ENCODE data around the gene NCOR1. TPM values are rescaled to one million over a fixed set of nuclear protein-coding genes. Genes with fewer than 3 reads are reported as not detected.
A peak's percentile ranks its signal among the peaks of the same experiment; 100 is the strongest.

The NCOR1 gene
- 86.7 TPM for polyA plus RNA-seq (2013, experiment 1 of 4)
- polyA plus RNA-seq (2013, experiment 2 of 4): 101 TPM
- 70.8 TPM for polyA plus RNA-seq (2013, experiment 3 of 4)
- polyA plus RNA-seq (2013, experiment 4 of 4): 94.4 TPM

DNA sequence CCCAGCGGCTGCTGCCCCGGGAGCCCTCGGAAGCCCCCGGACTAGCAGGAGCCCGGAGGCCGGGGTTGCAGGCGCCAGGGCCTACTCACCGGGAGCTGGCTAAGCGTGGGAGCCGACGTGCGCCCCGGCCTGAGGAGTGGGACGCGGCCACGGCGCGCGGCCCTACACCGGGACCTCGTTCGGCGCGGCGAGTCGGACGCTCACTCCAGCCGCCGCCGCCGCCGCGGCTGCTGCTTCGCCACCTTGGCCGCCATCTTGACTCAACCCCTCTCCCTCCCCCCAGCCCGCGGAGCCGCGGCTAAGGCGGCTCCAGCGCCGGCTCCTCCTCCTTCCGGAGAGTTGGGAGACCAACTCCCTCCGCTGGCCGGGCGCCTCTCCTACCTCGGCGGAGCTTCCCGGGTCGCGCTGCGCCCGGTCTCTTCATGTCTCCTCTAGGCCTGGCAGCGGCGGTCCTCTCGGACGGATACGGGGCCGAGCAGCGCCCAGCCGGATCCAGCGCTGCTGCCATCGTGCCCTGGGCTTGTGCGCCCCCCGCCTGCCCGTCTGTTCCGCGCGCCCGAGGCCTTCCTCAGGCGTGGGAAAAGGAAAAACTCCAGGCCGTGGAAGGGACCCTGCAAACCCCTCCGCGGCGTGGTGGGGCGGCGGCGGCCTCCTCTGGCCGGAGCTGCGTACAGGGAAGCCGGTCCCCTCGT is at the start of gene NCOR1:
Gene NCOR1 (minus strand): TSS at position 262 of the 692 bp plus-strand sequence. CDS start 20,965 bp downstream, outside the sequence.
- no peaks in the 10 kb centered on the region for H3K9me3 ChIP-seq (ENCODE audit: control insufficient read depth, low read length)
- peak within 1 kb of the TSS; percentile 94 for H3K27ac ChIP-seq (ENCODE audit: insufficient read depth, low read depth, low read length, poor library complexity, severe bottlenecking)
- H3K4me3 ChIP-seq (ENCODE audit: insufficient read depth, low read depth, low read length): peak within 1 kb of the TSS; percentile 92
- no peaks in the 10 kb centered on the region for H3K36me3 ChIP-seq (ENCODE audit: control insufficient read depth, insufficient read depth, low read length)
- H3K4me1 ChIP-seq (ENCODE audit: control insufficient read depth, insufficient read depth, low read length): peaks cover 7% of the 10 kb centered on the region
- H3K27me3 ChIP-seq (ENCODE audit: control insufficient read depth, insufficient read depth, low read length, poor library complexity, severe bottlenecking): no peaks in the 10 kb centered on the region
- 0 to 1% methylated on average over 82 of the region's 82 CpGs for WGBS, 2 experiments

DNA sequence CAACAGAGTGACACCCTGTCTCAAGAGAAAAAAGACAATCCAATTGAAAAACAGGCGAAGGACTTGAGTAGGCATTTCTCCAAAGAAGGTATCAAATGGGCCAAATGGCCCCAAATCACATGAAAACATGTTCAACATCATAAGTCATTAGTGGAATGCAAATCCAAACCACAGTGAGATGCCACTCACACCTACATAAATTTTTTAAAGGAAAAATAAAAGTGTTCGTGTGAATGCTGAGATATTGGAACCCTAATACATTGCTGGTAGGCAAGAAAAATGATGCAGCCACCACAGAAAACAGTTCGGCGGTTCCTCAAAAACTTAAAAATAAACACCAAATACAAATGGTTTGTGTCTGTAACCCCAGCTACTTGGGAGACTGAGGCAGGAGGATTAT is 46.9 kb upstream of the NCOR1 start:
- Histone ChIP-seq H3K4me3 (ENCODE audit: insufficient read depth, low read depth, low read length) (no peak overlapping the region), H3K27me3 (ENCODE audit: control insufficient read depth, insufficient read depth, low read length, poor library complexity, severe bottlenecking) (no peaks in the 10 kb centered on the region), H3K36me3 (ENCODE audit: control insufficient read depth, insufficient read depth, low read length) (no peaks in the 10 kb centered on the region), H3K4me1 (ENCODE audit: control insufficient read depth, insufficient read depth, low read length) (no peaks in the 10 kb centered on the region), H3K9me3 (ENCODE audit: control insufficient read depth, low read length) (no peaks in the 10 kb centered on the region), H3K27ac (ENCODE audit: insufficient read depth, low read depth, low read length, poor library complexity, severe bottlenecking) (no peak overlapping the region)
- 91 to 99% methylated on average over 3 to 4 of the region's 4 CpGs for WGBS, 2 experiments

DNA sequence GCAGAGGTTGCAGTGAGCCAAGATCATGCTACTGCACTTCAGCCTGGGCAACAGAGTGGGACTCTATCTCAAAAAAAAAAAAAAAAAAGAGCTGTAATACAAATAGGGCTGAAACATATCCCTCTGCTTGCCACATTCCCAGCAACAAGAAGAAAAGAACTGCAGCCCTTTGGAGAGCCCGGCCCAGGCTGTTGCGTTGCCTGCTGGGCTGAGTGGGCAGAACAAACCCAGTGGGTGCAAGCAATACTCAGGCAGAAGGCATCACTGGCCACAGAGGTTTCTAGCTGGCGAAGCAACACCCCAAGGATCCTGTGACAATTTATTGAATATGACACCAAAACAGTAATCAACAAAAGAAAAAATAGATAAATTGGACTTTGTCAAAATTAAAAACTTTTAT is 45.7 kb upstream of the NCOR1 start:
- 58 to 72% methylated on average over 2 to 3 of the region's 3 CpGs for WGBS, 2 experiments
- Histone ChIP-seq H3K36me3 (ENCODE audit: control insufficient read depth, insufficient read depth, low read length) (no peaks in the 10 kb centered on the region), H3K9me3 (ENCODE audit: control insufficient read depth, low read length) (no peaks in the 10 kb centered on the region), H3K27me3 (ENCODE audit: control insufficient read depth, insufficient read depth, low read length, poor library complexity, severe bottlenecking) (no peaks in the 10 kb centered on the region), H3K4me3 (ENCODE audit: insufficient read depth, low read depth, low read length) (no peak overlapping the region), H3K4me1 (ENCODE audit: control insufficient read depth, insufficient read depth, low read length) (no peaks in the 10 kb centered on the region), H3K27ac (ENCODE audit: insufficient read depth, low read depth, low read length, poor library complexity, severe bottlenecking) (no peak overlapping the region)

DNA sequence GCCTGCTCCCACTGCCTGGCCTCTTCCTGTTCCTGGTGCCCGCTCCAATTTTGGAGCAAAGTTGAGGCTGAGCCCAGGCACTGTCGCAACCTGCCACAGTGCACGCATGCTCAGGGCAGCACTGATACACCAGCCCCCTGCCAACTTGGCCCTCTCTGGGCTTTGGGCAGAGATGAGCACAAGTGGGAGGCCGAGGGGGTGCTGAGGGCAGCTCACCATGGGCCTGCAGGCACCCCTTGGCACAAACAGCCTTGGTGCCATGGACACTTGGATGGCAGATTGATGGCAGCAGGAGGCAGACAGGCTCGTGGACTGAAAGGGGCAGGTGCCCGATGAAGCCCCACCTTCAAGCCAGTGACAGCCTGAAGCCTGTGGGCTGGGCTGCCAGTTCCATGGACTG is 44.6 kb upstream of the NCOR1 start:
- Histone ChIP-seq H3K4me1 (ENCODE audit: control insufficient read depth, insufficient read depth, low read length) (peaks cover 6% of the 10 kb centered on the region), H3K27me3 (ENCODE audit: control insufficient read depth, insufficient read depth, low read length, poor library complexity, severe bottlenecking) (no peaks in the 10 kb centered on the region), H3K36me3 (ENCODE audit: control insufficient read depth, insufficient read depth, low read length) (no peaks in the 10 kb centered on the region), H3K27ac (ENCODE audit: insufficient read depth, low read depth, low read length, poor library complexity, severe bottlenecking) (no peak overlapping the region), H3K9me3 (ENCODE audit: control insufficient read depth, low read length) (no peaks in the 10 kb centered on the region), H3K4me3 (ENCODE audit: insufficient read depth, low read depth, low read length) (no peak overlapping the region)
- WGBS, 2 experiments: 94 to 95% methylated on average over 6 of the region's 6 CpGs

DNA sequence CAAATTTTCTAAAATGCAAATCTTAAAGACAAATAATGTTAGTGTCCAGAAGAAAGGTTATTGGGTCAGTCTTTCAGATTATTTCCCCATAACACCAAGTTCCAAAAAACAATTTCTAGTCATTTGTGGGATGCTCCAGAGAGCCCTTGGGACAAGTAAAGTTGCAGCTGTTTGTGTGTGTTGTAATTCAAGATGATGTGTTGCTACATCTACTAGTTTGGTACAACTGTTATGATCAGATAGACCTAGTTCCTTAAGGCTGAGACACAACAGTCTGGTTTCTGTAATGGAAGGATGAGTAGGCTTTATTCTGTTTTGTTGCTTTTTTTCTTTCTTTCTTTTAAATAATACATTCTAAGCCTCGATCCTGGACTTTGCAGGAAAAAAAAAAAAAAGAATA is 43.6 kb upstream of the NCOR1 start:
- H3K4me3 ChIP-seq (ENCODE audit: insufficient read depth, low read depth, low read length): no peak overlapping the region
- H3K27ac ChIP-seq (ENCODE audit: insufficient read depth, low read depth, low read length, poor library complexity, severe bottlenecking): no peak overlapping the region
- no peaks in the 10 kb centered on the region for H3K36me3 ChIP-seq (ENCODE audit: control insufficient read depth, insufficient read depth, low read length)
- no peaks in the 10 kb centered on the region for H3K27me3 ChIP-seq (ENCODE audit: control insufficient read depth, insufficient read depth, low read length, poor library complexity, severe bottlenecking)
- peaks cover 9% of the 10 kb centered on the region for H3K4me1 ChIP-seq (ENCODE audit: control insufficient read depth, insufficient read depth, low read length)
- no peaks in the 10 kb centered on the region for H3K9me3 ChIP-seq (ENCODE audit: control insufficient read depth, low read length)
- 100% methylated on average over 1 of the region's 1 CpG; no CpG with 5 or more reads in 1 of the 2 experiments for WGBS, 2 experiments

DNA sequence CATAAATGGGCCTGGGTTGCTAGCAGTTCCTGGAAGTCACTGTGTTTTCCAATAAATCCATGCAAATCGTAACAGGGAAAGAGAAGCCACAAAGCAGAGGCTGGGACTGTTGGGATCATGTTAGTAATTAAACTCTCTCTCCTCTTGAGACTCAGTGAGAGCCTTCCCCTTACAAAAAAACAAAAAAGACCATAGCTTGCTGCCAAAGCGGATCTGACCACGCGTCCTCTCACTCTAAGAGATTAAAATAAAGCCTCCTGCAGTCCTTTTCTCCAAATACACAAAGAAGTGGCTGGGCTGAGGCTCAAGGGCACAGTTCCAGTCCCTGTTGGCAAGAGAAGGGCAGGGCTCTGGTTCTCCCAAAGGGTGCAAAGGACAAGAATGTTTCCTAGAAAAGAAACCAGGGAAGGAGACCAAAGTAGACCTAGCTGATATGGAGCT is 40.2 kb upstream of the NCOR1 start:
- Histone ChIP-seq H3K27me3 (ENCODE audit: control insufficient read depth, insufficient read depth, low read length, poor library complexity, severe bottlenecking) (no peaks in the 10 kb centered on the region), H3K36me3 (ENCODE audit: control insufficient read depth, insufficient read depth, low read length) (no peaks in the 10 kb centered on the region), H3K4me3 (ENCODE audit: insufficient read depth, low read depth, low read length) (no peak overlapping the region), H3K27ac (ENCODE audit: insufficient read depth, low read depth, low read length, poor library complexity, severe bottlenecking) (no peak overlapping the region), H3K9me3 (ENCODE audit: control insufficient read depth, low read length) (no peaks in the 10 kb centered on the region), H3K4me1 (ENCODE audit: control insufficient read depth, insufficient read depth, low read length) (peaks cover 9% of the 10 kb centered on the region)
- WGBS, 2 experiments: 8 to 9% methylated on average over 4 of the region's 4 CpGs

DNA sequence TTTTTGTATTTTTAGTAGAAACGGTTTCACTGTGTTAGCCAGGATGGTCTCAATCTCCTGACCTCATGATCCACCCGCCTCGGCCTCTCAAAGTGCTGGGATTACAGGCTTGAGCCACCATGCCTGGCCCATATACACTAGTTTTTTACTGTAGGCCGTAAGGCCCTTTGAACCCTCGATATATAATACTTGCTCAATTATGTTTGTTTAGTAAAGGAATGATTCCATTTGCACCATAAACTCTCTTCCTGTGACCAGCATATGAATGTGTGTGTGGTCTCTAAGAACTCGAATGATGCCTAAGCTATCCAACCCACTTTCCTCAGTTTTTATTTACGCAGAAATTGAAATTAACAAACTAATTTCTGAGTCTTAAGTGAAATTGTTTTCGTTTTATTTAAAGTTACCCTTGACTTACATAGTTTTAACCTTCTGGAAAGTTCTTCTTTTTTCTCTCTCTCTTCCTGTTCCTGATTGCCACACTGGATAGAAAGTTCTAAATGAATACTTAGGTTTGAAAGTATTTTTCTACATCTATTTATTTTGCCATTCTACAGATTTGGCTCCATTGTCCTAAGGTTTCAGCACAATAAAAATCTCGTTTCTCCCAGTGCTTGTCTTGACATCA is 39.6 kb upstream of the NCOR1 start:
- H3K4me1 ChIP-seq (ENCODE audit: control insufficient read depth, insufficient read depth, low read length): peaks cover 9% of the 10 kb centered on the region
- H3K4me3 ChIP-seq (ENCODE audit: insufficient read depth, low read depth, low read length): no peak overlapping the region
- WGBS, 2 experiments: 94 to 95% methylated on average over 7 to 9 of the region's 9 CpGs
- no peaks in the 10 kb centered on the region for H3K36me3 ChIP-seq (ENCODE audit: control insufficient read depth, insufficient read depth, low read length)
- no peaks in the 10 kb centered on the region for H3K27me3 ChIP-seq (ENCODE audit: control insufficient read depth, insufficient read depth, low read length, poor library complexity, severe bottlenecking)
- H3K27ac ChIP-seq (ENCODE audit: insufficient read depth, low read depth, low read length, poor library complexity, severe bottlenecking): no peak overlapping the region
- H3K9me3 ChIP-seq (ENCODE audit: control insufficient read depth, low read length): no peaks in the 10 kb centered on the region

DNA sequence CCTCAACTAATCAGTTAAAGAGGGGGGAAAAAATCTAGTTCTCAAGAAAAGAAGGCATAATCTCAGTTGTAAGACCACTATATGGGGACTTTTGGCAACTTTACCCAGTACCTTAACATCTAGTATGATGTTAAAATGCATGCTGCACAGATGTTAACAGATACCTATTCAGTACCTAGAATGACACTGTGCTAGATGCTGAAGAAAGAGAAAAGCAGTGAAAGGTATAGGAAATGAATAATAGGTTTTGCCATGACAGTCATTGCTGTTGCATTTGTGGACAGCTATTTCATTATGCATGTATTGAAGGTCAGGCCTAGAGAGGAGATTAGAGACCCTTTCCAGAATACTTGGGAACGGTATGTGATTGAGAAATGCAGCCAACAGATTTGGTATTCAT is 36.2 kb upstream of the NCOR1 start:
- WGBS, 2 experiments: 80 to 100% methylated on average over 1 of the region's 1 CpG
- no peak overlapping the region for H3K4me3 ChIP-seq (ENCODE audit: insufficient read depth, low read depth, low read length)

DNA sequence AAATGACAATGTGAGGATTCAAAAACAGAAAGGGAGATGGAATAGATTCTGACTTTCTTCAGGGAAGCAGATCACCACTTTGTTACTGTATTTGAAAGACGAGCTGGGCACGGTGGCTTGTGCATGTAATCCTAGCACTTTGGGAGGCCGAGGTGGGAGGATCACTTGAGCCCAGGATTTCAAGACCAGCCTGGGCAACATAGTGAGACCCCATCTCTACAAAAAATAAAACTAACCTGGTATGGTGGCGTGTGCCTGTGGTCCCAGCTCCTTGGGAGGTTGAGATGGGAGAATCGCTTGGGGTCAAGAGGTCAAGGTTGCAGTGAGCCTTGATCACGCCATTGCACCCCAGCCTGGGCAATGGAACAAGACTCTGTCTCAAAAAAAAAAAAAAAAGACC is 35.7 kb upstream of the NCOR1 start:
- H3K9me3 ChIP-seq (ENCODE audit: control insufficient read depth, low read length): no peaks in the 10 kb centered on the region
- no peaks in the 10 kb centered on the region for H3K27me3 ChIP-seq (ENCODE audit: control insufficient read depth, insufficient read depth, low read length, poor library complexity, severe bottlenecking)
- no peaks in the 10 kb centered on the region for H3K36me3 ChIP-seq (ENCODE audit: control insufficient read depth, insufficient read depth, low read length)
- peaks cover 9% of the 10 kb centered on the region for H3K4me1 ChIP-seq (ENCODE audit: control insufficient read depth, insufficient read depth, low read length)
- no peak overlapping the region for H3K27ac ChIP-seq (ENCODE audit: insufficient read depth, low read depth, low read length, poor library complexity, severe bottlenecking)
- no peak overlapping the region for H3K4me3 ChIP-seq (ENCODE audit: insufficient read depth, low read depth, low read length)
- 92 to 93% methylated on average over 6 of the region's 6 CpGs for WGBS, 2 experiments

More for the DNA sequence above, 36.2 kb upstream of the NCOR1 start:
- Histone ChIP-seq H3K27me3 (ENCODE audit: control insufficient read depth, insufficient read depth, low read length, poor library complexity, severe bottlenecking) (no peaks in the 10 kb centered on the region), H3K36me3 (ENCODE audit: control insufficient read depth, insufficient read depth, low read length) (no peaks in the 10 kb centered on the region), H3K9me3 (ENCODE audit: control insufficient read depth, low read length) (no peaks in the 10 kb centered on the region), H3K27ac (ENCODE audit: insufficient read depth, low read depth, low read length, poor library complexity, severe bottlenecking) (no peak overlapping the region), H3K4me1 (ENCODE audit: control insufficient read depth, insufficient read depth, low read length) (peaks cover 9% of the 10 kb centered on the region)

DNA sequence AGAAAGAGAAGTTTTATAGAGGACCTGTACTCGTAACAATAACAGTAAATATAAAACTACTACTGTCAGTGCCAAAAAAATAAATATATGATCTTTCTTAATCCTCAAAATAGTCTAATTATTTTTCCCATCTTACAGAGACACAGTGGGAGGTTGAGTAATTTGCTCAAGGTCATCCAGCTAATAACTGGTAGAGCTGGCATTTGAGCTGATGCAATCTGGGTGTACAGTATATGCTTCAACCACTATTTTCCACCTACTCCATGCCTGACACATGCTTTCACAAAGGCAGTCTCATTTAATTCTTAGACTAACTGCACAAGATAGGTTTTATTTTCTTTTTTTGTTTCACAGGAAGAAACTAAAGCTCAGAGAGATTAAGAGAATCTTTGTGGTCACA is 35.3 kb upstream of the NCOR1 start:
- Histone ChIP-seq H3K4me1 (ENCODE audit: control insufficient read depth, insufficient read depth, low read length) (peaks cover 9% of the 10 kb centered on the region), H3K4me3 (ENCODE audit: insufficient read depth, low read depth, low read length) (no peak overlapping the region), H3K27me3 (ENCODE audit: control insufficient read depth, insufficient read depth, low read length, poor library complexity, severe bottlenecking) (no peaks in the 10 kb centered on the region), H3K36me3 (ENCODE audit: control insufficient read depth, insufficient read depth, low read length) (no peaks in the 10 kb centered on the region), H3K27ac (ENCODE audit: insufficient read depth, low read depth, low read length, poor library complexity, severe bottlenecking) (no peak overlapping the region), H3K9me3 (ENCODE audit: control insufficient read depth, low read length) (no peaks in the 10 kb centered on the region)
- WGBS, 2 experiments: no CpG with 5 or more reads among the region's 1 CpG
